Effector CD8-positive, alpha-beta T cell (primary cell): ENCODE measurements around the gene GID8.
A peak's percentile ranks its signal among the peaks of the same experiment; 100 is the strongest.

ENCODE experiments used
- DNase-seq: peaks from one replicate; lab custom pipeline; 2025; lab: John Stamatoyannopoulos, UW
- total RNA-seq, 4 experiments: gene quantifications; one replicate each; lab custom pipeline; 2026; lab: John Stamatoyannopoulos, UW

The GID8 gene
- total RNA-seq: 79.1 to 106 (median 89.5) reads per million in 4 experiments

- DNase-seq: peak; percentile 38
These were observed at the start of gene GID8 for GRCh38 chr20:62938105-62938888. GID8 (plus strand) TSS chr20:62938147; CDS start chr20:62941503, 3,356 bp downstream.

DNA sequence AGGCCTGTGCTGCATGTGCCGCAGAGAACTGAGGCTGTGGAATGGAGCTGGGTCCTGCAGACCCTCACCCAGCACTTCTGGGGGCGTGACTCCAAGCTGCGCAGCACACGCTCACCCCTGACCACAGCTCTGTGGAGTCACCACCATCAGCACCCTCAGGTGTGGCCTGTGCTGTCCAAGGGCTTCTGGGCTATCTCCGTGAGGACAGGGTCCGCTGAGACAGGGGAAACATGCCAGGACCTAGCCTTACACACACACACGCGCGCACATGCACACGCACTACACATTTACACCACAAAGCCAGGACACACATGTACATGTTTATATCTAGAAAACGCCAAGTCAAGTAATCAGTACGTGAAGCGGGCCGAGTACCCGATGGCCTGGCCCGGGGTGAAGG lies 49.5 kb upstream of the GID8 start:
- no peak for DNase-seq

DNA sequence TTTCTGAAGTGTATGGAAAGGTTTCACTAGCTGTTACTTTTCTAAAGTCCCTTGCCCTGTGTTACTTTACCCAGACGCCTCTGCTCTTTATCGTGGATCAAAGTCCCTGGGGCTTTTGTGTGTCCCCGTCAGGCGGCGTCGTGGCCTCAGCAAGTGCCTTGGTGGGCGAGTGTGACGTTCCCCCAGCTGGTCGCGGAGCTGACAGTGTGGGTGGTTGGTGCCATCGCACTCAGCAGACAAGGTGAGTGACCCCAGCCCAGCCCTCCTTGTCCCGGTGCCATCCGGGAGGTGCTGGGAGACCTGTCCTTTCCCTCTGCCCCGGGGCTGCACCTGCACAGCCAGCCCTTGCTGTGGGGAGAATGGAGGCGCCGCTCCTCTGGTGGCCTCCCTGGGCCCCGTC lies 49.0 kb upstream of the GID8 start:
- no peak for DNase-seq

GRCh38 chr20:62889411-62889810 lies 48.5 kb upstream of the GID8 start:
- DNase-seq: no peak

DNA sequence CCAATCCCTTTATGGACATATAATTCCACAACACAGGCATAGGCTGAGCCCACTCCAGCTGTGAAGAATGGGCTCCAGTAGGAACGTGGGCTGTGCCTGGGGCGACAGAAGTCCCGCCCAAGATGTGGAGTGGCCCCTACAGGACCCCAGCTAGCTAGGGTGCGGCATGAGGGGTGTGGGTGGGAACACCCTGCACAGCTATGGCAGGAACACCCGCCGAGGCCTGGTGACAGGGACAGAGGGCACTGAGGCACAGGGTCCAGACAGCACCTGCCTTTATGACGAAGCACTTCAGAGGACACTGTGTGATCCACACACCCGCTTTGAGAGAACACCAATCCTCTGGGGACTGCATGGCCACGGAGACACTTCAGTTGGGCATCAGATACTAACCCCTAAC lies 48.1 kb upstream of the GID8 start:
- DNase-seq: no peak

DNA sequence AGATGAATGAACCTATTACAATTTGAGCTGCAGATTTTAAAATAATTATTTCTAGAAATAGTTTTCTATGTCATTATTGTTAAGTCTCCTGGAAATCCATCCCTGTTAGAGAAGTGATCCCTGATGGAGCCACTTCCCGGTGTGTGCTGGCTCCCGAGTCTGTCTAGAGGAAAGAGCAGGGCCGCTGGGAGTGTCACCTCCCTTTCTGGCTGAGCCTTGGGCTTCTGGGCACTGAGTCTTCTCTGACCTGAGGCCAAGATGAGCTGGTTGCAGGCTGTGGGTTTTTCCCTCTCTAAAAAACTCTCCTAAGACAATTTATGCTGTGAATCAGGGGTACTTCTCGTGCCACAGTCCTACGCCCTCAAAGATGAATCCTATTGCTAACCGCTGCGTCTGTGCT lies 47.5 kb upstream of the GID8 start:
- DNase-seq: no peak

GRCh38 chr20:62891111-62891510 lies 46.8 kb upstream of the GID8 start:
- DNase-seq: no peak

DNA sequence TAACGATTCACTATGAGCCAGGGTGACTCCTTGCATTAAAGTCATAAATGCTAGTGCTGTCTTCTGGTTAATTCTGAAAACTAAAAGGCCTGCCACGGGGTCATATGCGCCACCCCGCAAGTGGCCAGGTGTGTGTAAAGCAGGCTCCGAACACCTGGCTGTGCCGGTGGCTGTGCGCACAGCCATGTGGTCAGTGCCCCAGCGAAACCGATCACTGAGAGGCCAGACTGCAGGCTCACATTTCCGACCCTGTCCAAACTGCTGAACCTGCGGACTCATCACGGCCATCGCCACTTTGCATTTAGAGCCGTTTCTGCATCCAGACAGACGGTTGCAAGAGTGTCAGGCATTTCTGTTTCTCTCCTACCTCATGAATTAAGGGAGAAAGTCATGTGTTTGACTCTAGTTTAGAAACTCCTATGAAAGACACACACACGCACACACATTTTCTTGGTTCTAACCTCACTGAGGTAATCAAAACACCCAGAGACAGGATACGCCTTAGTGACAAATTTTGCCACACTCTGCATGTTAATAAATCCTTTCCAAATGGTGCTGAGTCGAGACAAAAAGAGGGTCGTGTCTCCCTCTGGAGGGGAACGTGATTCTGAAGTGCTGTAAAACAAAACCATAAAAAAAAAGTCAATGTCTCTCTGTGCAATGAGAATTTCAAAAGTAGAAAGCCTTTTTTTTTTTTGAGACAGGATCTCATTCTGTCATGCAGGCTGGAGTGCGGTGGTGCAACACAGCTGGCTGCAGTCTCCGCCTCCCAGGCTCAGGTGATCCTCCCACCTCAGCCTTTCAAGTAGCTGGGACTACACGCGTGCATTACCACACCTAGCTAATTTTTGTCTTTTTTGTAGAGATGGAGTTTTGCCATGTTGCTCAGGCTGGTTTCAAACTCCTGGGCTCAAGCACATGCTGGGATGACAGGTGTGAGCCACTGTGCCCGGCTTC lies 45.3 kb upstream of the GID8 start:
- DNase-seq: no peak

GRCh38 chr20:62893700-62894099 lies 44.2 kb upstream of the GID8 start:
- no peak for DNase-seq

DNA sequence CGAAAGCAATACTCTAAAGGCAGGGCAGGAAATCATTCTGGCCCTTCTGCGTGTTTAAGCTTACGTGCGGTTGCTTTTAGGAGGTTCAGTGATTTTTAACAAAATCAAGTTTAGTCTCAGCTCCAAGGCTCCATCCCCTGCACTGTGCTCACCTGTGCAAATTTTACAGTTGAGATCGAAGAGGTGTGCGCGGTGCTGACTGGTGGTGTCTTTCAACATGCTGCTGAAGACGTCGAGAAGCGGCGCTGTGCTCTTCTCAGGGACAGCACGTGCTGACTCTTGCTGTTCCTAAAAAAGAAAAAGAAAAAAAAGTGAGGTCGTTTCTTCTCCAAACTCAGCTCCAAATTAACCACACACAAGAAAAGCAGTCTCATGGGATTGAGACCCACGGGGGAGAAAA lies 43.7 kb upstream of the GID8 start:
- DNase-seq: no peak

DNA sequence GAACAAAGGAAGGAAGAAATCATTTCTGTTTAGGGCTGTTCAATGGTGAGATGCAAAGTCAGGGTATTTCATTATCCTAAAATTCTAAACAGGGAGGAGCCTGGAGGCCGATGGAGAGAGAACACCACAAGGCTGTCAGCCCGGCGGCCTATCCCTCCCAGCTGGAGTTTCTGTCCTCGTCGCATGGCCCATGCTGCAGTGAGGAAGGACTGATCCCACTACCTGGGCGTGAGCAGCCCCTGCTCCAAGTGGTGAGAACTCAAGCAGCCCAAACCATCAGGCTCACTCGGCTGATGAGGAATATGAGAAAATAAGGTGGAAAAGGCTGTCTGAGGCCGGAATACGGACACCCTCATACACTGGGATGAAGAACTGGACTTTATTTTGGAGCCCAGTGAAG lies 42.4 kb upstream of the GID8 start:
- DNase-seq: no peak

DNA sequence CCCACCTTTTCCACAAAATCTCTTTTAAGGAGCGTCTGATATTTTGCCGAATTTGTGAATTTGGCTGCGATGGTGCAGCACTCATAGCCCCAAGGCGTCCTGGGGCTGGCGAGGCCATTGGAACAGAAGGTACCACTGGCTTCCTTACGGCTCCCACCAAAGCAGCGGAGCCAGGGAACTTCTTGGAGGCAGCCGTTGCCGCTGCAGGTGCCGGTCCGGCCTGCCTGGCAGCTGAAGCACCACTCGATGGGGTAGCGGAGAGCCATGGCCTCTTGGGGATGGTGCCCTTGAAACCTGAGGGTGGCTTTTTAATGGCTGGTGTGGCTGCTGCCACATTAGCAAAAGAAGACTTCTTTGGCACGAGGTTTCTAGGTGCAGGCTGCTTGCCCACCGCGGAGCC lies 41.4 kb upstream of the GID8 start:
- DNase-seq: no peak

GRCh38 chr20:62897666-62898065 lies 40.3 kb upstream of the GID8 start:
- DNase-seq: no peak

DNA sequence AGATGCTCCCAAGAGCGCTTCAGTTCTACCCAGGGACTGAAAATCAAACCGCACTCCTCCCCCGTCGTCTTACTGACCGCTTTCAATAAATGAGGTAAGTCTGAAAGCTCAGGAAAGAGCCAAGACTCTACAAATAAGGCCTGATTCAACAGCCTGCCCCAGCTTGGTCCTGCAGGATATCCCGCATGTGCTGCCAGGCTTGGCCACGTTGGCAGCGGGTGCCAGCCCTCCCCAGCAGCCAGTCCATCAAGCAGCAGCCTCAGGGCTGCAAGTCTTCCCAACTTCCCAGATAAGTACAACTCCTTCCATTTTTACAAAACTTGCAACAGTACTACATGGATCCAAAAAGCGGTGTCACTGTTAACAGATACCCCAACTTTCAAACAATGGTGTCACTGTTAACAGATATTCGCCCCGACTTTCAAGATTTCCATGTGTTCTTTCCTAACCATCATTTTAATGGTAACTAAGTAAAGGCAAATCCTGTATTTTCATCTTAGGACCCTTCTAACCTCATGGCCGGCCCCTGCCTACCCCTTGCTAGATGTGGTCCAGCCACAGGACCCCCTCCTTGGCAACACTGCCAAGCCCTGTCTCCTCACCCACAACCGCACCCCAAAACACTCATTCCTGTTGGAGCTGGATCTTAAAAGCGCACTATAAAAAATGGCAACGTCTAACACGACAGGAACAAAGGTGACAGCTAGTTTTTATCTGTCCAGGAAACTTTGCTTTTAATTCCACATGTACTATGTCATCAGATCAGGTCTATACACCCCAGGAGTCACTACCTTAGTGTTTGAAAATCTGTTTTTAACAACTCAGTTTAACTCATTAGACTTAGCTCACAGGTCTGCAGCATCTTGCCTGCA lies 39.6 kb upstream of the GID8 start:
- no peak for DNase-seq

DNA sequence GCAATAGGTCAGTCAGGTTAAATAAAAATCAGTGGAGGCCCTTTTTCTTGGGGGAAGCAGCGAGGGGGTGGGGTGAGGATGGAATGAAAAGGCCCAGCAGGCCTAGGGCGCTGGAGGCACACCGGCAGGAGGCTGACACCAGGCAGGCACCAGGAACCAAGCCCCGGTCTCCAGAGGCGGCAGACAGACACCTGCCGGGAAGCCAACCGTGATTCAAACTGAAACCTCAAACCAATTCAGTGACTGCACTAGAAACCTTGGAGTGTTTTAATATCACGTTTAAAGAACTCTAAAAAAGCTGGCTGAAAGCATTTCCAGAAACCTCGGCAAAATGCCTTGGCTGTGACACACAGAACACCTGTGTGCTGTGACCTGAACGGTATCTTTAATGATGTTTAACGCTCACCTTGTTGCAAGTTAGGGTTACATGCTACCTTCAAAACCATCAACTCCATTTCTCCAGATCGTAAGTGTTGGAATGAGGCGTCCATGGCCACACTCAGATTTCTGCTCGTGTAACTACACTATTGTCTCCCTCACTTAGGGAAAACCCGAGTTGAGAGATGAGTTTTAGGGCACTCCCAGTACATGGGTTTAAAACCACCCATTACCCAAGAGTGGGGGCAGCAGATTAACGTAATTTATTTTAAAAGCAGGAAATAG lies 38.8 kb upstream of the GID8 start:
- DNase-seq: no peak

GRCh38 chr20:62899633-62900051 lies 38.3 kb upstream of the GID8 start:
- DNase-seq: no peak

DNA sequence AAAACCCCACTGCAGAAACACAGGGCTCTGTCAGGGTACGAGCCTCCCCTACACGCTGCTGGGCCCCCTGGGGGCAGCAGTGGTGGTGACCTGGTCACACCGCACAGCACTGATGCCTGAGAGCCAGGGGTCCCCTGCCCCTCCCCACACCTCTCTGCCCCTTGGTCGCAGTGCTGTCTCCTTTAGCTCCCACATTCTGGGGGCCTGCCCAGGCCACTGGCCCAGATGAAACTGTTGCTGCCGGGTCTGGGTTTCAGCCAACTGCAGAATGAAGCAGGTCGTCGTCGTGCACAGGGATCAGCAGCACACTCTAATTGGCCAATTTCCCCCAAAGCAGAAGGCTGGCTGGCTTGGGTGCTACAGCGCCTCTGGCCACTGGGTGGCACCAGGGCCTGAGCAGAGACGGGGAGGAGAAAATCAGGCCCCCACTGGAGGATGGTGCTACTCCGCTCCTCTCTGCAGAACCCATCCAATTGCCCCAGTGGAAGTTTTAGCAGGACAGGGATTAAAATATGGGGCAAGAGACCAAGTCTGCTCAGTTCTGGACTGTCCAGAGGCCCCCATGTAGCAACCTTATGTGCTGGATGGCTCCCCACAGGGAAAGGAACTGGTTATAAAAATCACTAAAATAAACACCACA lies 37.8 kb upstream of the GID8 start:
- DNase-seq: peak; percentile 67

DNA sequence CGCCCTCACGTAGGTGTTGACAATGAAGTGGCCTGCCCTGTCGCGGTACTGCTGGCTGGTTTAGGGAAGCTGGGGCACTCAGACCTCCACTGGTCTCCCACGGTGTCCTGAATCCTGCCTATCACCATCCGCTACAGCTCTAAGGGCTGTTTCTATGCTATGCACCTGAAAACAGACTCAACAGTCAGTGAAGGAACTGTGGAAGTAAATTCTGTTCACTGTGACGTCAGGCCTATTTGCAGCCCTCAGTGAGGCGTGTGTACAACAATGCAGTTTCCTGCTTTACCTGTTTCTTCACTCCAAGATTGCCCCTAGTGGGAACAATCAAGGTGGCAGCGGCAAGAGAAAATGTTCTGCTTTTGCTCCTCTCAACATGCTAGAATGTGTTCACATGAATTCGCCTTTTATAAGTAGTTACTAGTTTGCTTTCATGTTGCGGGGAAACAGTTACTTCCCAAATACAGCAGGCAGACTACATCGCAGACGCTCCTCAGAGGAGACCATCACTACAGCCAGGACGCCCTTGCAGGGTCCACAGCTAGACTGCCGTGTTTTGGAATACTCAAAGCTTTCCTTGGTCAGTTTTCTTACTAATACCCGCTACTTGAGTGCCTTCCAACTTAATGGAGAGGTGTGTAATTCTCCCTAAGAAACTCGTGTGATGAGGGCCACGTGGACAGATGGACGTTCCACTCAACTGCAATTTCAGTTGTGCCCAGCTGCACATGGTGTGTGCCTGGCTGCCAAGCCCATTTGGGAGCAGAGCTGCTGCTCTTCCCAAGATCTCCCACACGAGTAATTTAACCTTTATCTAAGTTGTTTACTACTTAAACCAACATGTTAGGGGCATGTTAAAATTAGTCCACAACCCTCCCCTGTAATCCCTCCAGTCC lies 37.0 kb upstream of the GID8 start:
- DNase-seq: no peak

GRCh38 chr20:62901891-62902290 lies 36.1 kb upstream of the GID8 start:
- no peak for DNase-seq
